HepG2 (cell line): ENCODE data around the gene AMPH. TPM values are rescaled to one million over a fixed set of nuclear protein-coding genes. Genes with fewer than 3 reads are reported as not detected.

Experiments
- ATAC-seq: fragments of 200-7000 bp; cut with Tn5 transposase; 3 replicates; pipeline ENCODE4 v1.9.1; 2020; ENCODE audit warnings: mild to moderate bottlenecking, moderate library complexity
- BruUV-seq: library from RNA; stranded (reverse); fragments of 400-500 nt; replicated peaks from 2 replicates; lab custom pipeline; 2021; lab: Mats Ljungman, UMichigan
- CTCF ChIA-PET: fragments of 300-600 bp; formaldehyde crosslinking; extraction: SDS; loops from one replicate; lab custom pipeline; 2021; ENCODE audit warnings: low total read pairs, inconsistent platforms, low intra/inter-chr PET ratio; lab: Yijun Ruan, JAX
- POLR2A ChIA-PET: fragments of 350-600 bp; sonication (Branson Sonifier 250); formaldehyde crosslinking; loops from one replicate; lab custom pipeline; 2020; ENCODE audit warnings: antibody characterized with exemption, inconsistent platforms; lab: Yijun Ruan, JAX
- DNase-seq: peaks from one replicate; pipeline ENCODE4 v3.0.0-alpha.2; 2015; ENCODE audit warnings: low spot score
- FAIRE-seq: peaks from 3 replicates; lab custom pipeline; 2011; peaks lifted over from hg19 to GRCh38; lab: Jason Lieb, UNC
- H2AFZ ChIP-seq: one replicate; pipeline ENCODE4 v1.6.1; 2011; ENCODE audit warnings: low read length, inconsistent platforms
- H3K27ac ChIP-seq: fragments of 300-600 bp; 3 replicates; pipeline ENCODE4 v1.8.0; 2011; ENCODE audit warnings: mixed run types, mild to moderate bottlenecking, mixed read lengths, low read length, inconsistent platforms; ENCODE audit not compliant: insufficient read depth; ENCODE audit errors: extremely low read length
- H3K27me3 ChIP-seq, 2 experiments: fragments of 200-600 bp in 1 of 2; 2 replicates in 1 of 2; 3 replicates in 1 of 2; pipeline versions ENCODE4 v1.6.0 to v1.8.0; 2011; ENCODE audit warnings: low read length in 2 of 2, mild to moderate bottlenecking in 2 of 2, moderate library complexity in 2 of 2, inconsistent platforms in 1 of 2; ENCODE audit not compliant: insufficient read depth in 2 of 2, control insufficient read depth in 1 of 2
- H3K36me3 ChIP-seq, 2 experiments: fragments of 200-600 bp in 1 of 2; replicated peaks in 1 of 2; 2 replicates in 1 of 2; 3 replicates in 1 of 2; pipeline versions ENCODE4 v1.5.1 to v1.8.0; 2011; ENCODE audit warnings: low read length in 2 of 2, inconsistent platforms in 1 of 2; ENCODE audit not compliant: insufficient read depth in 2 of 2, control insufficient read depth in 1 of 2
- H3K4me1 ChIP-seq: 2 replicates; pipeline ENCODE4 v1.5.1; 2012; ENCODE audit warnings: low read length, inconsistent platforms; ENCODE audit not compliant: insufficient read depth
- H3K4me2 ChIP-seq: 2 replicates; pipeline ENCODE4 v1.6.0; 2011; ENCODE audit warnings: low read depth, low read length, inconsistent platforms
- H3K4me3 ChIP-seq, 3 experiments: fragments of 200-600 bp in 1 of 3; sonication (generic), shearing (Covaris generic) in 1 of 3; replicated peaks in 1 of 3; 2 replicates each; pipeline ENCODE4 v1.5.1; 2011 to 2016; ENCODE audit warnings: low read length in 3 of 3, inconsistent platforms in 2 of 3, low read depth in 2 of 3, mild to moderate bottlenecking in 2 of 3, control low read depth in 1 of 3, mixed read lengths in 1 of 3; ENCODE audit not compliant: insufficient read depth in 1 of 3
- H3K79me2 ChIP-seq: one replicate; pipeline ENCODE4 v1.6.1; 2011; ENCODE audit warnings: low read length, inconsistent platforms; ENCODE audit not compliant: insufficient read depth
- H3K9ac ChIP-seq: 2 replicates; pipeline ENCODE4 v1.6.0; 2011; ENCODE audit warnings: mild to moderate bottlenecking, low read depth, low read length, inconsistent platforms; ENCODE audit not compliant: insufficient read depth
- H3K9me3 ChIP-seq: 2 replicates; pipeline ENCODE4 v1.5.1; 2012; ENCODE audit warnings: mild to moderate bottlenecking, low read length
- H4K20me1 ChIP-seq: 2 replicates; pipeline ENCODE4 v1.6.0; 2011; ENCODE audit warnings: inconsistent platforms, mild to moderate bottlenecking, low read length, moderate library complexity; ENCODE audit not compliant: insufficient read depth
- EHMT2 ChIP-seq: fragments of 200-600 bp; sonication (generic); IDR thresholded peaks from 2 replicates; pipeline ENCODE4 v1.7.0; 2017; ENCODE audit warnings: antibody characterized with exemption, low read depth, low read length, borderline replicate concordance
- HNF4A ChIP-seq: sonication (generic); formaldehyde crosslinking; IDR thresholded peaks from 2 replicates; pipeline ENCODE4 v1.4.0; 2020; ENCODE audit warnings: missing genetic modification reagents
- JDP2 ChIP-seq: sonication (generic); formaldehyde crosslinking; IDR thresholded peaks from 2 replicates; pipeline ENCODE4 v1.8.1; 2022; ENCODE audit warnings: missing genetic modification reagents, borderline replicate concordance
- NCOR1 ChIP-seq: fragments of 200-600 bp; sonication (generic); IDR thresholded peaks from 2 replicates; pipeline ENCODE4 v1.7.0; 2017; ENCODE audit warnings: antibody characterized with exemption, low read length, borderline replicate concordance
- TMF1 ChIP-seq: sonication (generic); formaldehyde crosslinking; IDR thresholded peaks from 2 replicates; pipeline ENCODE4 v1.8.1; 2022; ENCODE audit warnings: low read depth, missing genetic modification reagents
- ZFP36 ChIP-seq: fragments of 150-350 bp; IDR thresholded peaks from 2 replicates; pipeline ENCODE4 v1.6.1; 2018; ENCODE audit warnings: borderline replicate concordance, low read length, low read depth; ENCODE audit not compliant: partially characterized antibody
- ZNF121 ChIP-seq: sonication (generic); formaldehyde crosslinking; IDR thresholded peaks from 2 replicates; pipeline ENCODE4 v1.5.0; 2020; ENCODE audit warnings: mild to moderate bottlenecking, missing genetic modification reagents
- ZNF713 ChIP-seq: sonication (generic); formaldehyde crosslinking; IDR thresholded peaks from 2 replicates; pipeline ENCODE4 v1.4.0; 2020; ENCODE audit warnings: mild to moderate bottlenecking, missing genetic modification reagents
- WGBS: methylation state at CpG from one replicate; pipeline ENCODE4 v1.1.6; 2017; ENCODE audit warnings: low lambda C conversion rate; 5-methylcytosine and 5-hydroxymethylcytosine counted together
- in situ Hi-C: cut with HindIII; loops from 2 replicates; pipeline ENCODE4 v1.10.0; 2017; ENCODE audit warnings: low pct_unique_long_range_greater_than_20kb; ENCODE audit not compliant: extremely low pct_ligation_motif_present
- intact Hi-C: fragments of 100-400 bp; cut with micrococcal nuclease; formaldehyde crosslinking; loops from one replicate; pipeline ENCODE4 v1.10.0; 2022; ENCODE audit not compliant: unreplicated experiment
- polyA plus RNA-seq, 8 experiments: library from polyadenylated mRNA; depleted of rRNA in 3 of 8; stranded (reverse) in 7 of 8; unstranded in 1 of 8; fragments of >200 nt; fragmentation: Illumina TruSeq in 4 of 8; extraction: Trizol in 4 of 8; gene quantifications; 2 replicates each; pipeline versions ENCODE4 v1.2.1 to v1.2.3, GENCODE V29; 2011 to 2016; ENCODE audit warnings: low read depth in 4 of 8, missing spikeins in 1 of 8, mixed read lengths in 1 of 8; ENCODE audit not compliant: insufficient read depth in 1 of 8
- total RNA-seq, 5 experiments: library from RNA; depleted of rRNA; stranded (reverse); fragments of >200 nt; fragmentation: Illumina TruSeq; extraction: Trizol; gene quantifications; 2 replicates each; pipeline ENCODE4 v1.2.3, GENCODE V29; 2016; ENCODE audit warnings: low read depth in 1 of 5
- TF ChIP-seq, protein P1 (sequence below): fragments of 450-650 bp; IDR thresholded peaks from 2 replicates; pipeline ENCODE4 v1.6.1; 2017

The AMPH gene
- total and polyA plus RNA-seq, 2 of the 13 experiments (the other 11 are each of a cell fraction or from before 2014, with no cell fraction given) = not detected

DNA sequence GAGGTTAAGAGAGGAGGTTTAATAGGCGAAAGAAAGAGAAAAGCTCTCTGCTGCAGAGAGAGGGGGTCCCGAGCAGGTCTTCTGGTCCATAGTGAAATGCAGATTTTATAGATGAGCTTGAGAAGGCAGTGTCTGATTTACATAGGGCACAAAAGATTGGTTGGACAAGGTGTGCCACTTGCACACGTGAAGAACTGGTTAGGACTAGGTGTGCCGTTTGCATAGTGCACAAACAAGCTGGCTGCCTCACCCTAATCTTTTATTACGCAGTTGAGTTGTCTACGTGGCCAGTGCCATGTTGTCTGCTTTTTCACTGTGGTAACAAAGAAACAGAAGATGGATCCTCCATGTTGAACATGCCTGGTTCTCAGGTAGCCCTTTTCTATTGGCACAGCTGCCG, 82.6 kb downstream of the AMPH start:
- in situ Hi-C loops = no loop called here
- H3K27me3 ChIP-seq = no peaks in the 10 kb centered on the region; a peak in 1 of 5 replicates
- TF ChIP-seq HNF4A = no peak
- TF ChIP-seq, protein P1, sequence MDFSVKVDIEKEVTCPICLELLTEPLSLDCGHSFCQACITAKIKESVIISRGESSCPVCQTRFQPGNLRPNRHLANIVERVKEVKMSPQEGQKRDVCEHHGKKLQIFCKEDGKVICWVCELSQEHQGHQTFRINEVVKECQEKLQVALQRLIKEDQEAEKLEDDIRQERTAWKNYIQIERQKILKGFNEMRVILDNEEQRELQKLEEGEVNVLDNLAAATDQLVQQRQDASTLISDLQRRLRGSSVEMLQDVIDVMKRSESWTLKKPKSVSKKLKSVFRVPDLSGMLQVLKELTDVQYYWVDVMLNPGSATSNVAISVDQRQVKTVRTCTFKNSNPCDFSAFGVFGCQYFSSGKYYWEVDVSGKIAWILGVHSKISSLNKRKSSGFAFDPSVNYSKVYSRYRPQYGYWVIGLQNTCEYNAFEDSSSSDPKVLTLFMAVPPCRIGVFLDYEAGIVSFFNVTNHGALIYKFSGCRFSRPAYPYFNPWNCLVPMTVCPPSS = no peak
- no peak for TF ChIP-seq TMF1 (CRISPR knock-in tag)
- no peak for TF ChIP-seq ZFP36
- no peak for TF ChIP-seq ZNF121 (CRISPR knock-in tag)
- no peak for TF ChIP-seq EHMT2
- no peak for TF ChIP-seq JDP2 (CRISPR knock-in tag)
- TF ChIP-seq ZNF713 (CRISPR knock-in tag) = no peak
- no peak for TF ChIP-seq NCOR1
- TF ChIP-seq, all 625 proteins: peak for 0
- ChIA-PET CTCF (no interaction called here), POLR2A (no interaction called here)
- Histone ChIP-seq H3K4me2 (no peak overlapping the region), H3K79me2 (no peaks in the 10 kb centered on the region), H2AFZ (no peak overlapping the region), H3K36me3 (no peaks in the 10 kb centered on the region), H3K9me3 (no peaks in the 10 kb centered on the region), H4K20me1 (no peaks in the 10 kb centered on the region), H3K4me3 (no peak overlapping the region), H3K9ac (no peak overlapping the region), H3K4me1 (no peaks in the 10 kb centered on the region), H3K27ac (no peak overlapping the region)
- intact Hi-C loops = no loop called here
- FAIRE-seq (no peak), DNase-seq (no peak), ATAC-seq (no peak)
- 4% methylated on average over 7 of the region's 7 CpGs for WGBS
- BruUV-seq = no TSS peak
